ENCODE measurements around the gene NNT.
"Not testable (repeated sequence)": the region's sequence is repeated elsewhere in the genome, so short reads cannot be mapped to it uniquely, and the experiment has no call there.

The NNT gene

GRCh38 chr5:43666728-43667127, 63.7 kb downstream of the NNT start:
- DNase-seq (ENCODE audit: low spot score), result not testable (repeated sequence)

GRCh38 chr5:43667379-43667778, 64.4 kb downstream of the NNT start:
- not testable (repeated sequence) for DNase-seq (ENCODE audit: low spot score)

- DNase-seq (ENCODE audit: low spot score), result no peak
These were observed 71.6 kb downstream of the NNT start for GRCh38 chr5:43674536-43674935.

GRCh38 chr5:43675357-43675756, 72.4 kb downstream of the NNT start:
- DNase-seq (ENCODE audit: low spot score), result no peak

- DNase-seq (ENCODE audit: low spot score), result no peak
These were observed 73.3 kb downstream of the NNT start for GRCh38 chr5:43676083-43676840.

- no peak for DNase-seq (ENCODE audit: low spot score)
These were observed 74.3 kb downstream of the NNT start for GRCh38 chr5:43677253-43677652.

GRCh38 chr5:43679214-43679613, 76.2 kb downstream of the NNT start:
- no peak for DNase-seq (ENCODE audit: low spot score)

- no peak for DNase-seq (ENCODE audit: low spot score)
These were observed 77.3 kb downstream of the NNT start for GRCh38 chr5:43680286-43680685.

- DNase-seq (ENCODE audit: low spot score), result no peak
These were observed 81.0 kb downstream of the NNT start for GRCh38 chr5:43683884-43684471.

- no peak for DNase-seq (ENCODE audit: low spot score)
These were observed 82.4 kb downstream of the NNT start for GRCh38 chr5:43685252-43685950.

GRCh38 chr5:43687275-43687674, 84.3 kb downstream of the NNT start:
- DNase-seq (ENCODE audit: low spot score), result no peak

GRCh38 chr5:43691275-43691674, 88.3 kb downstream of the NNT start:
- DNase-seq (ENCODE audit: low spot score), result no peak

GRCh38 chr5:43691893-43692292, 88.9 kb downstream of the NNT start:
- DNase-seq (ENCODE audit: low spot score), result no peak

GRCh38 chr5:43693411-43693810, 90.4 kb downstream of the NNT start:
- DNase-seq (ENCODE audit: low spot score), result no peak

GRCh38 chr5:43694027-43694426, 91.0 kb downstream of the NNT start:
- DNase-seq (ENCODE audit: low spot score), result no peak

- DNase-seq (ENCODE audit: low spot score), result not testable (repeated sequence)
These were observed 93.5 kb downstream of the NNT start for GRCh38 chr5:43696444-43696843.

GRCh38 chr5:43699910-43700309, 96.9 kb downstream of the NNT start:
- DNase-seq (ENCODE audit: low spot score), result no peak

- DNase-seq (ENCODE audit: low spot score), result no peak
These were observed 97.6 kb downstream of the NNT start for GRCh38 chr5:43700601-43701000.

GRCh38 chr5:43701227-43701626, 98.2 kb downstream of the NNT start:
- no peak for DNase-seq (ENCODE audit: low spot score)

- DNase-seq (ENCODE audit: low spot score), result no peak
These were observed 99.3 kb downstream of the NNT start for GRCh38 chr5:43702293-43702692.

GRCh38 chr5:43702815-43703214, 99.8 kb downstream of the NNT start:
- no peak for DNase-seq (ENCODE audit: low spot score)

GRCh38 chr5:43704243-43704642, 101.3 kb downstream of the NNT start:
- no peak for DNase-seq (ENCODE audit: low spot score)

GRCh38 chr5:43706576-43706975, 103.6 kb downstream of the NNT start:
- not testable (repeated sequence) for DNase-seq (ENCODE audit: low spot score)
